DMS79 treated with DMSO at 0.1 percent for 48 hours (cell line): ENCODE data around the gene OR9I1.

Experiments used
- DNase-seq: peaks from one replicate; lab custom pipeline; 2025; lab: John Stamatoyannopoulos, UW

The OR9I1 gene, protein sequence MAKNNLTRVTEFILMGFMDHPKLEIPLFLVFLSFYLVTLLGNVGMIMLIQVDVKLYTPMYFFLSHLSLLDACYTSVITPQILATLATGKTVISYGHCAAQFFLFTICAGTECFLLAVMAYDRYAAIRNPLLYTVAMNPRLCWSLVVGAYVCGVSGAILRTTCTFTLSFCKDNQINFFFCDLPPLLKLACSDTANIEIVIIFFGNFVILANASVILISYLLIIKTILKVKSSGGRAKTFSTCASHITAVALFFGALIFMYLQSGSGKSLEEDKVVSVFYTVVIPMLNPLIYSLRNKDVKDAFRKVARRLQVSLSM

DNA sequence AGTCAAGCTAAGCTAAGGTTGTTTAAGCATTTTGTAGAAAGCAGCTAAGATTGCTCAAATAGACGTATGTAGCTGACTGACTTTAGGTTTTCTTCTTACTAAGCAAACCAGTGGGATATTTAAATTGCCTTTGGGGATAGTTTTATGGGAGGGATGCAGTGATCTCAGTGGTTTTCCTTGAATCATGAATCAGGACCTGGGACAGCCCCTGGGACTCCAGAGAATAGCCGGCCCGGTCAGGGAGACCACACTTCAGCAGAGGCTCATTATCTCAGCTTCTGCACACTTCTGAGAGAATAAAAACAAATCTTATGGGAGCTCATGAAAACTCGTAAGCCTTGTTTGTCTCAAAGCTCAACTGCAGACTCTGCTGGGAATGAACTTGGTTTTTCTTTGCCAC, at the start of gene OR9I1:
TSS of gene OR9I1 (minus strand) at position 62 of the 400 bp plus-strand sequence. CDS start 6,086 bp downstream, outside the sequence.
- no peak for DNase-seq

DNA sequence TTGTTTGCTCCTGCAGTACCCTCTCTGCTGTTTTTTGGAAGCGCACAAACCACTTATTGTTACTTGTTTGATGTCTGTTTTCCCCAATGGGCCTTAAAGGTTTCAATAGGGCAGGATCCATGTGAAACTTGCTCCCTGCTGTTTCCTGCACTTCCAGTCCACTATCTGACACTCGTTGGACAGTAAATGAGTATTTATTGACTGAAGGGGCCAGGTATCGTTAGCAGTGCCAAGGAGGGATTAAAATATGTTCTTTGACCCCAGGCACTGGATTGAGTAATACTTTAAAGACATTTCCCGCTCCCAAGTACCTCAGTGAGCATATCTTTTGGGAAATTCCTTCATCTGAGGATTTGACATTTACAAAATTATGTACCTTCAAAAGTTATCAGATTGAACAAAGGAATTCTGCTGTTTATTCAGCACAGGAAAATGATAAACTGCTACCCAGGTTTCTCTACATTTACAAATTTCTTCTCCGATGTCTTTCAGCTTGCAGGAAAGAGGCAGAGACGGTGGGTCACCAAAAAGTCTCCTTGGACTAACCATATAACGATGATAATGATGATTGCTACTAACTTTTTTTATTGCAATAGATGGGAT, 40.3 kb upstream of the OR9I1 start:
- no peak for DNase-seq

DNA sequence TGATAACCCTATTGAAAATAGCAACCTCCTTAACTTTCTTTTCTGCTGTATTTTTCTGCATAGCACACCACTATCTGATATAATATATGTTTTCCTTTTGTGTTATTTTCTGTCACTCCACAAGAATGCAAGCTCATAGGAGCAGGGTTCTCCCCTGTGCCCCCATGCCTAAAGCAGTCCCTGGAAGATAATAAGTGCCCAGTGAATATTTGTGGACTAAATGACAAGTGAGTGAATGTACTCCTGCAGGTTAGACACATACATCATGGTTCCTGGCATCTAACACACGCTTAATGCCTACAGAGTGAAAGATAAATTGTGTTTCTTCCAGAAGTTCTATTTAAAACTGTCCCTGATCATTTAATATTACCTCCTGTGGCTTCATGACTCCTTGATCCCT, 39.7 kb upstream of the OR9I1 start:
- DNase-seq = no peak

DNA sequence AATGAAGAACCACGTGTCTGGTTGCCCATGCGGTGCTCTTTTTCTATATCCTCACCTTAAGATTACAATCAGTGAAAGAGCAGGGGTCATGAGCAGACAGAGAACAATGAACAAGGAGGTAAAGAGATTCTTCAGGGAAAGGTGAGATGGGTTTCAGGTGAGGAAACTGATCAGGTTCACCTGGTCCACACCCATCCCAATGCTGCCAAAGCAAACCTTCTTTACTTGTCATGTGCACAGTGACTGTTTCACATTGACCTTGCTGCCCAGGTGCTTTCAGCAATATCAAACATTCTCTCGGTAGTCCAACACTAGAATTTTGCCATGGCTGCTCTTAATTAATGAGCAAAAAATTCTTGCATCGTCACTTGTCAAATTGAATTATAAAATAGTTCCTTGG, 39.1 kb upstream of the OR9I1 start:
- no peak for DNase-seq

DNA sequence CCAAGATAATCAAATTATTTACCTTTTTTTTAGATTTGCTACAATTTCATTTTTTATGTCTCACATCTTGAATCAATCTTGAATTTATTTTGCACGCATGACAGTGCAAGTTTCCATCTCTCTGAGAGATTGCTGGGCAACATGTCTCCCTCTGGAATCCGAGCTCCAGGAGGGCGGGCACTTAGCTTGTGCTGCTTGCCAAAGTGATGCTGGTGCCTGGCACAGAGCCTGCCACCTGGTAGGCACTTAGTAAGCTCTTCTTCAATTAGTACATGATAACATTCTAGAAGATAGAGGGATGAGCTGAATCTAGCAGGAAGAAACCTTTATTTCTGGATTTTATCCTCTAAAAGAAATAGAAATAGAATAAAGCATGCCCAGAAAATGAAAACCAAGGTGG, 27.5 kb upstream of the OR9I1 start:
- no peak for DNase-seq

DNA sequence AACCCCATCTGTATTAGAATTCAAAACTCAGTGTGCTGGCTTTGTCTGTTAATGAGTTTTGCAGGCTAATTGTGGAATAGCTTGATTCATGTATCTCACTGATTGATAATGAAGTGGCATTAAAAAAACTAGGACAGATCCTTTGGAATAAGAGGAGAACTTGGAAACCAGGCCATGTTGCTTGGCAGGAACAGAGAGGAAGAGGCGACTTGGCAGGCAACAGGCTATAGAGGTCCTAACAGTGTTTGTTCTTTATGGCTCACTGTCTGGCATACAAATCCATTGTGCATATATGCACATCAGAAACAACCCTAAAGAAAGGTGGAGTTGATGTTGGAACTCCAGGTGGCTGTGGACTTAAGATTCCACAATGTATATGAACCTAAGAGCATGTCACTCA, 17.4 kb upstream of the OR9I1 start:
- DNase-seq = no peak

DNA sequence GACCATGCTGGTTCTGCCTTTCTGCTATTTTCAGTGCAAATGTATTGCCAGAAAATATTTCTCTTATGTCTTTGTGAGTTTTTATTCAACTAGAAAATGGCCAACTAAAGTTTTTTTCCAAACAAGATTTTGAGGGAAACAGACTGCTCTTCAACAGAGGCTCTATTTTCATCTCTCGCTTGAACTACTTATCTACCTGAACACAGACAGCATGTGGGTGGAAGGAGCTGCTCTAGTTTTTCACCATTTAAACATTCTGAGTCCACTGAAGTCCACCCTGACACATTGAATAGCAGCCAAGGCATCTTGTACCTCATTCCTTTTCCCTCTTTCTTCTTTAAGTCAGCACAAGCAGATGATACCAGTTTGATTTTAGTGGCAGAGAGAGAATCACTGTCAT, 9.8 kb upstream of the OR9I1 start:
- no peak for DNase-seq

DNA sequence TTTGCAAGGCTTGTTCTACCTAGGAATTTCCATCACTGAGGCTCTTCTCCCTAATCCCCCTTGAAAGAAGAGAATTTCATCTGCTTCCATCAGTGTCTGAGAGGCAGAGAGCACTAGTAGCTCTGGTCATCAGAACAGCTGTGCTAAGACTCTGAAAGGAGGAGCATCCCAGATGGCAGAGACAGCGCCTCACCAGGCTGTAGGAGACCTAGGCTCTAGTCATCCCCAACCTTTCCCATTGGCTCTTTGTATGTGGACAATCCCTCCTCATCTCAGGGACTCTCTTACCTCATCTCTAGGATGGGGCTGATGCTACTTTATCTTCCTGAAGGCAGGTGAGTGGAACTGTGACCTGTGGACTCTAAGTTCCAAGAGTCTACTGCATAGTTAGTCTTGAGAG, 8.8 kb upstream of the OR9I1 start:
- no peak for DNase-seq

DNA sequence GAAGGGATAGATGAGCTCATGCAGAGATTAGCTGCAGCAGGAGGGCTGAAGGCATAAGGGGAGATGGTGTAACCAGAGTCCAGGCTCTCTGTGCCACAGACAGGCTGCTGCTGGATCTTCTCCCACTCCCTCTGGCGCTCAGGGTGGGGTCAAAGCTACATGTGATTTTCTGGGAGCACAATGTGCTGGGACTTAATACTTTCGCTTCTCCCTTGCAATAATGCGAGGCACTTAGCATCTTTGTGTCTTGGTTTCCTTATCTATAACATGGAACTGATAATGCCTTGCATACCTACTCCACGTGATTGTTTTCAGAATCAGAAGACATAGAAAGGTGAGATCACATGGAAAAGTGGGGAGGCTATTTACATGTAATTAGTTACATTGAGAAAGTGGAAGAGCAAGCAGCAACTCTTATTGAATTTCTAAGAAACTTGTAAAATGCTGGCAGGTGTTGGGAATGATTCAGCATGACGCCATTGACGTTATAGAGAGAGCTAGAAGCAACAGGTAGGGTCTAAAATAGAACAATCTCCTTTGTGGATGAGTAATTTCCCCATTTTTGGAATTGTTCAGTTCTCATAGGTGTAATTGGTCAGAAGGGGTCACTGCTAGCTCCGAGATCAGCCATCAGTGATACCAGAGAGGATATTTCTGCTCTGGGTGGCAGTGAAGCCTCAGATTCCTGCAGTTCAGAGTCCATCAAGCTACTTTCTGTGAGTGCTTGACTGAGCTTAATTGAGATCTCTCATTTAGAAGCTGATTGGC, 8.2 kb upstream of the OR9I1 start:
- DNase-seq = no peak

DNA sequence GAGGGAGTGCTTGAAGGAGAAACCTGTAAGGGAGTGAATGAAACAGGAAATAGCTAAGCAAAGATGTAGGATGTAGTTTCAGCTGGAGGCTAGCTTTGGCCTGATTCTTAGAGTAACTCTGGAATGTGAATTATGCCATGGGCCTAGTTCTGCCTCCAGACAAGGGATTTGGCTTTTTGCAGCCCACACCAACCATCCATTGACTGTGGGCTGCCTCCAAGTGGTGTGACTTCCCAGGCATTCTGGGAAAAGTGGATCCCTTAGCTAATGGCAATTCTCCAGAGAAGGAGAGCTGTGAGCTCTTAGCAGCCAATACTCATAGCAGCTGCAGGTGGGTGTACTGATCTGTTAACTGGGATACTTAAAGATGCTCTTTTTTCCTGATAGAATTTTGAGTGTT, 2.0 kb upstream of the OR9I1 start:
- no peak for DNase-seq

DNA sequence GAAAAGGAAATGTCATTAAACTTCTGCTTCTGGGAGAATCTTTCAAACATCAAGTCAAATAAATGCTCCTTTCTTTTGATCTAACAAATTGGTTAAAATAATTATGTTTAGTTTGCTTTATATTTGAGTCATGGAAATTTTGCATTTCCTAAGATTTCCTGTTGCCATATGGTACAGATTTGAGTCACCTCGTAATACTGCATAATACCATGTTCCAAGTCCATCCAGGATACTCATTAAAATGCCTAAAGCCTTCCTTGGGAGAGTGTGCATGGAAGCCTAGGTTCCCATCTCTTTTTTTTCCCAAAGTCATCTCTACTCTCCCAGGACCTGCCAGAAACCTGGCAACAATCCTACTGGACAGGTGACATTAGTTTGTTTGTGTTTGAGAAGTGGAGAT, 4.2 kb downstream of the OR9I1 start:
- no peak for DNase-seq

DNA sequence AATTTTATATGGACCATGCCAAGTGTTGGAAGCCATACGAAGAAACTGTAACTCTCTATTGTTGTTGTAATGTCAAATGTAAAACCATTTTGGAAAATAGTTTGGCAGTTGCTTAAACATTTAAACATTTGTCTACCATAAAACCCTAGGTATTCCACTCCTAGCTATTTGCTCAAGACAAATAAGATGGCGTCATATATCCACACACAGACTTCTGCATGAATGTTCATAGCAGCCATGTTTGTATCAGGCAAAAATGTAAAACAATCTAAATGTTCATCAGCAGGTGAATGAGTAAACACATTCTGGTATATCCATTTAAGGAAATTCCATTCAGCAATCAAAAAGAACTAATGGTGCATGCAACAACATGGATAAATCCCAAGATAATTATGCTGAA, 27.9 kb downstream of the OR9I1 start:
- no peak for DNase-seq

DNA sequence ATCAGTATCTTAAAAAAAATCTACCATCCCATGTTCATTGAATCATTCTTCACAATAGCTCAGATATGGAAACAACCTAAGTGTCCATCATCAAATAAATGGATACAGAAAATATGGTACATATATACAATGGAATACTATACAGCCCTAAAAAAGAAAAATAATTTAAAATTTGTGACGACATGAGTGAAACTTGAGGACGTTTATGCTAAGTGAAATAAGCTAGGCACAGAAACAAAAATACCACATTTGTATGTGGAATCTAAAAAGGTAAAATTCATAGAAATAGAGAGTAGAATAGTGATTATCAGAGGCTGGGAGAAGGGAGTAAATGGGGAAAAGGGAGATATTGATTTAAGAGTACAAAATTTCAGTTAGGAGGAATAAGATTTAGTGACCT, 38.8 kb downstream of the OR9I1 start:
- no peak for DNase-seq

DNA sequence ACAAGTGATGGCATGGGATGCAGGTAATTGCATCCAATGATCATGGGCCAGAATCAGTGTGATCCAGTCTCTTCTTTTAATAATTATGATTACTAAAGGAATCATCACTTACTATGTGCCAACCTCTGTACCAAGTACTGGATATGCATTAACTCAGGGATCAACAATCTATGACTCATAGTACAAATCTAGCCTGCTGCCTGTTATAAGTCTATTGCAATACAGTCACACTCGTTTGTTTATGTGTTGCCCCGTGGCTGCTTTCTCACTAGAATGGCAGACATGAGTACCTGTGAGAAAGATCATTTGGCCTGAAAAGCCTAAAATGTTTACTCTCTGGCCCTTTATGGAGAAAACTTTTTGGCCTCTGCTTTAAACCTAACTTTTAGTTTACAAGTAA, 49.5 kb downstream of the OR9I1 start:
- DNase-seq = no peak

DNA sequence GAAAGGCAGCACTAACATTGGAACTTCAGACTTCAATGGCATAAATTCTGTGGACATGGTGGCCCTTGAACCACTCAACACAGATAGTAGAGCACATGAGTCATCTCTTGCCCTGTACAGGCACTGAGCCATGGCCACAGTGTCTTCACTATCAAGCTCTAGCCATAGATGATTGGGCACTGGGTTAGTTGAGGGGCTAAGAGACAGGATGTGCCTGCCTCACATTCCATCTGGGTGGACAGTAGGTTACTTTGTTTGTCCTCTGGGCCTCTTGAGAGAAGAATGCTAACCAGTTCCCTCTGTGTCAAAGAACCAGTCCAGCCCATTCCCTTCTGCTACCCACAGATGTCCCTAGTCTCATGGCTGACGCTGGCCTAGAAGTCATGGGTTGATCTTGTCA, 54.7 kb downstream of the OR9I1 start:
- DNase-seq = no peak

DNA sequence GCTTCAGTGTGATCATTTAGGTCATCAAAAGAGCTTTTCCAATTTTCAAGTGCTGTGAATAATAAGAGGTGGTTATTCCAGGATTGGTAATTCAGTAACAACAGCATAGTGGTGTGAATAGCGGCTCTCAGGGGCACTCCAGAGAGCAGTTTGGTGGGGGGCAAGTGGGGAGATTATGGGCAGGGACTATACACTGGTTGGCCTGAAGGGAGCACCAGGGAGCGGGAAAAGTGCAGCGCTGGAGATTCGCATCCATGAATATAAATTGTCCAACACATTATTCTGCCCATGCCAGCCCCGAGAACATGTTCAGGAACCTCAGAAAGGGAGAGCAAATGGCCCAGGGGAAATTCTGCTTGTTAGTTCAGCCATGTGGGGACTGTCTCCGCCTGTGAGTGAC, 56.7 kb downstream of the OR9I1 start:
- no peak for DNase-seq

DNA sequence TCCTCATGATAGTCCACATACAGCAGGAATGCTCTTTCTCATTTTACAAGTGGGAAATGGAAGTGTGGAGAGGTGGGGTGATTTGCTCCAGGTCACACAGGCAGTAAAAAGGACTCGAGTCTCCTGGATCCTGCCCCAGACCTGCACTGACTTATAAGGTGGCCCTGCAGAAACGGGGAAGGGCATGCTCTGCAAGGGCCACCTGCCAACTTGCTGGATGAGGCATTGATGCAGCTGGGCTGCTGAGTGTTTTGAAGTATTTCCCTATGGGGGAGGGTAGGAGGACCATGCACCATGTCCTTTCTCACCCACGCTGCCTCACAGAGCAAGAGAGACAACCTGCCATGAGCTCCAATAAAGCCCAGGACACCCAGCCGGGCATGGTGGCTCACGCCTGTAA, 57.6 kb downstream of the OR9I1 start:
- no peak for DNase-seq
